Fibroblast of skin of back (primary cell): ENCODE data around the gene SKAP2.

Experiments used
- DNase-seq: peaks from one replicate; pipeline ENCODE4 v3.0.0-alpha.2; 2013

Gene SKAP2

GRCh38 chr7:26760501-26760900 lies 103.9 kb downstream of the SKAP2 start:
- no peak for DNase-seq

GRCh38 chr7:26759108-26759507 lies 105.3 kb downstream of the SKAP2 start:
- no peak for DNase-seq

- no peak for DNase-seq
These were observed 121.2 kb downstream of the SKAP2 start for GRCh38 chr7:26743205-26743604.

DNA sequence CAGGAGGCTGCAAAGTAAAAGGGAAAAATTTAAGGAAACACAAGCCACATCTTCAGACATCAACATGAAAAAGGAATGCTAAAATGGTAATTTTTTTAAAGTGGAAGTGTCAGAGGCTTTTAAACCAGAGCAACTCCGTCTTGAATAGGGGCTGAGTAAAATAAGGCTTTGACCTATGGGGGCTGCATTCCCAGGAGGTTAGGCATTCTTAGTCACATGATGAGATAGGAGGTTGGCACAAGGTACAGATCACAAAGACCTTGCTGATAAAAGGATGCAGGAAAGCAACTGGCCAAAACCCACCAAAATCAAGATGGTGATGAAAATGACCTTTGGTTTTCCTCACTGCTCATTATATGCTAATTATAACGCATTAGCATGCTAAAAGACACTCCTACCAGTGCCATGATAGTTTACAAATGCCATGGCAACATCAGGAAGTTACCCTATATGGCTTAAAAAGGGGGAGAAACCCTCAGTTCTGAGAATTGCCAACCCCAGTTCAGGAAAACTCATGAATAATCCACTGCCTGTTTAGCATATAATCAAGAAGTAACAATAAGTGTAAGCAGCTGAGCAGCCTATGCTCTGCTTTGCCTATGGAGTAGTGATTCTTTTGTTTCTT lies 128.3 kb downstream of the SKAP2 start:
- no peak for DNase-seq

DNA sequence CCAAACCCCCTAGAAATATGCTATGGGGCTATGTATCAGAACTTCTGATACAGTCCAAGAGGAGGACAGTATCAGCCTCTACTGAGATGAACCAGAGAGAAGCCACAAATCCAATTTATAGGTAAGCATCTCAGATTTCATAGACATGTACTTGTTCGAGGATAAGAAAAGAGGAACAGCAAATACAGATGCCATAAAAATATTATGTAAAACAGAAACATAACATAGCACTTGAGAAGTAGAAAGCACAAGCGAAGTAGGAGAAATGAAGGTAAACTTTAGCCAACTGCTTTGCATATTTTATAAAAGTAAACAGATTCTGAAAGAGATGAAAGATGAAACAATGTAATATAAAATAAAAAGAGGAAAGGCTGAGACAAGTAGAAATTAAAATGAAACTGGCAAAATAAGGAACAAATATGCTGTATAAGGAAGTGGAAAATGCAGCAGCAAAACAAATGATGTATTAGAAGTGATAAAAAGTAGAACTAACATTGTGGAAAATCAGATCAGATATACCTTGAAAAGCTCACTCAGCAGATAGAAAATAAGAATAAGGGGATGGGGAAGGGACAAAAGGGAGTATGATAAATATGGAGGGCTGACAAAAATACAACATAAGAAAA lies 135.1 kb downstream of the SKAP2 start:
- no peak for DNase-seq

DNA sequence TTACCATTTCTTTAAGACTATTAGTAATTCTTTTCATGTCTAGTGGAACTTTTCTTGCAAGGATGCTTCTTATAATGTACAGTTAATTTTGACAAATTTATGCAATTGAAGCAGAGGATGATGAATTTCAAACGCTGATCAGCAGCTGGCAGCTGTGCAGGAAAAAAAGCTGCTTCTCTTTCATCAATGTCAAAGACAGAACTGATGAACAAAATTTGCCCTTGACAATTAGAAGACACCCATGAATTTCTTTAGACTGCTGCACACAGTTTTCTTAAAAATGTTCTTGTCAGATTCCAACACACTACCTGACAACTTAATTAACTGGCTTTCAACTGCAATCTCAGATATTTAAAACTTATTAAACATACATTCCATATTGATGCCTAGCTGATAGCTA lies 138.3 kb downstream of the SKAP2 start:
- no peak for DNase-seq

- DNase-seq: no peak
These were observed 139.6 kb downstream of the SKAP2 start for GRCh38 chr7:26724795-26725194.

DNA sequence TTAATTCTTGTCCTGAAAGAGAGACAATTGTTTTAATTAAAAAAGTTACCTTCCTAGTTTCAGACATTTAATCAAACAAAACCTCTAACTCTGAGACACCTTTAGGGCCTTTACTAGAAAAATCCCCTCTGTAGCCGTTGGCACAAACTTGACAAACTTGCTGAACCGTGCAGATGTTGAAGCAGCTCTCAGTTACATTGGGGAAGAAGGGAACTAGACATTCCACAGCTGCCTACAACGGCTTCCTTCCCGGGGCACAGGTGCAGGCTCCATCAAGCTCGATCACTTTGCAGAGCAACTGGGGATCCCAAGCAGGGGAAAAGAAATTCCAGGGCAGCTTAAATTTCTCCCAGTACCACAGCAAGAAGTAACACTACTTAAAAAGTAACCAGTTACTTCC lies 141.3 kb downstream of the SKAP2 start:
- DNase-seq: no peak

DNA sequence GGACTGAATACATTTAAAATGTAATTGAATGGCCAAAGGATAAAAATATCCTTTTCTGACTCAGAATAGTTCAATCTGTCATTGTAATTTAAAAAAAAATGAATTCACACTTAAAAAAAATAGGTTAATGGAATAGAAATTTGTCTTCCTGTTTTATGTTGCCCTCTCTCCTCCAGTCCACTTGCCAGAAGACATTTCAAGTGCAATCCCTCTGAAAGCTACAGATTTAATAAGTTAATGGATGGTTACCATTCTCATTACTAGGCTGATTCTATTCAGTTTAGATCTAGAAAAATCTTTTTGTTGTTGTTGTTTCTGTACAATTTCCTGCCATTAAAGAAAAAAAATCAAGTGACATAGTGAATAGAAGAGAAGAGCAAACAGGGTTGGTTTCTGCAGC lies 142.9 kb downstream of the SKAP2 start:
- DNase-seq: no peak

DNA sequence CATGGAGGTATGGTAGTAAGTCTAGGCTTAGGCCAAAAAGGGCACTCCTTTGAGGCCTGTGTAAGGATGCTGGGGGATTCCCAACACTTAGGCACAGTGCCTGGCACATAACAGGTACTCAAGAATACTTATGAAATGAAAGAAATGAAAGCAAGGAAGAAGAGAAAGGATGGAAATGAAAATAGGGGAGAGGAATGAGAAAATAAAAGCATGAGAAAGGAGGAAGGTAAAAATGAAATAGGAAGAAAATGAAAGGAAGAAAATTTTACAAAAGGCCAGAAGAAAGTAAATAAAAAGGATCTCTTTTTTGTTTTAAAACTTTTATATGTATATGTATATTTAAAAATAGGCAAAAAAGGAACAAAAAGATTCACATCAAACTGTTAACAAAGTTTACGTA lies 146.3 kb downstream of the SKAP2 start:
- DNase-seq: no peak

GRCh38 chr7:26714438-26714837 lies 150.0 kb downstream of the SKAP2 start:
- DNase-seq: no peak

GRCh38 chr7:26714006-26714405 lies 150.4 kb downstream of the SKAP2 start:
- DNase-seq: no peak

- no peak for DNase-seq
These were observed 155.0 kb downstream of the SKAP2 start for GRCh38 chr7:26709210-26709990.

- DNase-seq: peak; percentile 94
These were observed 158.8 kb downstream of the SKAP2 start for GRCh38 chr7:26705567-26705966.

- DNase-seq: peak; percentile 16
These were observed 159.6 kb downstream of the SKAP2 start for GRCh38 chr7:26704786-26705185.

GRCh38 chr7:26704036-26704435 lies 160.4 kb downstream of the SKAP2 start:
- no peak for DNase-seq

GRCh38 chr7:26700893-26701292 lies 163.5 kb downstream of the SKAP2 start:
- no peak for DNase-seq

DNA sequence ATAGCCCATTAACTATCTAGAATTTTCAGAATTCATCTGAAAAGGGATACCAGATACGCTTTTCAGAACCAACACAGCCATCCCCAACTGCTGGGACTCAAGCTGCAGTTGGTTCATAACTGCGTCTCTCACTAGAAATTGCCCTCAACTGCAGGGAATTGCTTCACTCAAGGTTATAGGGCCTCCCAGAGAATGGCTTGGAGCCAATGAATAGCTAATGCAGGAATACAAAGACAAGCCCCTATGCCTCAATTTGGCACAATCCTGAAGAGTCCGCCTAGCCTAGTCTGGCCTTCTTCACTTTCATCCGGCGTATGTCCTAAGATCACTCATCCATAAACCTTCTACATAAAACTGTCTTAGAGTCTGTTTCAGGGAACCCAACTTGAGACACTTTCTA lies 164.0 kb downstream of the SKAP2 start:
- DNase-seq: no peak

GRCh38 chr7:26699766-26700165 lies 164.6 kb downstream of the SKAP2 start:
- DNase-seq: no peak

- no peak for DNase-seq
These were observed 165.6 kb downstream of the SKAP2 start for GRCh38 chr7:26698806-26699205.

DNA sequence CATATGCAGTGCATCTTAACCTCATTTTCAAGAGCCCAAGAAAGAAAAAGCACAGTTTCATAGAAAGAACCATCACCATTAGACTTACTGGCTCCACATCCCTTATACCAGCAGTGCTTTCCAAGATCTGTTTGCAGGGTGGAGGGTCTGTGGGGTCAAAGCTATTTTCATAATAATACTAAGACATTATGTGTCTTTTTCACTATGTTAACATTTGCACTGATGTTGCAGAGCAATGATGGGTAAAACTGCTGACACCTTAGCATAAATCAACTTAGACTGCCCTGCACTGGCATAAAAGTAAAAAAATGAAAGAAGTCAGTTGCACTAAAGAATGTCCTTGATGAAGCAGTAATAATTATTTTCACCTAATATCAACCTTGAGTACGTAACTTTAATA lies 166.2 kb downstream of the SKAP2 start:
- DNase-seq: no peak

DNA sequence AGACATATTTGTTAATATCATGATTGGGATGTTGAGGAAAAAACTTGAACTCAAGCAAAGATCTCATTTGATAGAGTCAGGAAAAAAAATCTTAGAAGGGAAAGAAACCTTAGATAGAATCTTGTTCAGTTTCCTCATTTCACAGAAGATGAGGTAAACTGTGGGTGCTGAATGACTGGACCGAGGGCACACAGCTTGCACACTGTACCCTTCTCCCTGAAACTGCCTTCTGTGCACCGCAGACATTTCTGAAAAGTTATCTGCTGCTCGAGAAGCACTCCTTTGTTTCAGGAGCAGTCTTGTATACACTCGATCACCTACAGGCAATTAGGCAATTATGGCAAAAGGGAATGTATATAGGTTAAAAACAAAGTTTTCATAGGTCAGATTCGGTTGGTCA lies 167.4 kb downstream of the SKAP2 start:
- DNase-seq: no peak

DNA sequence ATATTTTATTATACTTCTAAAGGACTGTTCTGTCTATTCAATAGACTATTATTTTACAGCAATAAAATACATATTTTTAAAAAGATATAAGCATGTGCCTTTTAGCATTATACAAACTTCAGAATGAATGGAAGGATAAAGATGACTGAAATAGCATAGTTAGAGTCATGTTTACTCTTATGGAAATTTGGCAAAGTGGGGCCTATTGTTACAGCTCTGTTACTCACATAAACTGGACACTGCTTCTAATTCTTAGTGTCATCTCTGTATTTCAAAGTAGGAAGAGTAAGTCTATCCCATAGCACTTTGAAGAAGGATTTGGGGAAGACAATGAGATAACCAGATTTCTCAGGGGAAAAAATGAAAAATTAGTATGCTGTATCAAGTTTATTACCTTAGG lies 168.2 kb downstream of the SKAP2 start:
- no peak for DNase-seq

DNA sequence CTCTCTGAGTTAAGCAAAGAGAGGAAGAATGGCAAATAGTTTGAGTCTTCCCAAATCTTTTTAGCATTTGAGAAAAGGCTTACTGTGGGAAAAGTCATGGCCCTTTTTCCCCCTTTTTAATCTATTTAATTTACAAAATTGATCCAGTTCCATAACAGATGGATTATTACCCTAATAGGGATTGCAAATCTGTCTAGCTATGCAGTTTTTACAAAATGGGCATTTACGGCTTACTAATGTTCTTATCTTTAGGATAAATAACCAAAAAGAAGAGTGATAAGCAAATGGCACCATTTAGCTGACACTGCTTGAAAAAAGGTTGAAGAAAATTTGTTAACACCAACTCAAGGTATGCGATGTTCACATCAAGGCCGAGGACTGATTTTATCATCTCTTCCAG lies 169.7 kb downstream of the SKAP2 start:
- DNase-seq: no peak
